ENCODE results near the gene DRAP1.

Gene DRAP1

GRCh38 chr11:65895482-65895981, 23.7 kb upstream of the DRAP1 start:
- H3K27ac ChIP-seq = no peak overlapping the region
- TF ChIP-seq ZFX (IDR thresholded peaks at IDR 0.05) (no peak), CTCF (conservative IDR thresholded peaks at IDR 0.05) (no peak)

GRCh38 chr11:65896034-65896999, 22.9 kb upstream of the DRAP1 start:
- no peak overlapping the region for H3K27ac ChIP-seq
- TF ChIP-seq CTCF (conservative IDR thresholded peaks at IDR 0.05) (no peak), ZFX (IDR thresholded peaks at IDR 0.05) (no peak)

GRCh38 chr11:65897020-65897471, 22.2 kb upstream of the DRAP1 start:
- no peak overlapping the region for H3K27ac ChIP-seq
- TF ChIP-seq ZFX (IDR thresholded peaks at IDR 0.05) (no peak), CTCF (conservative IDR thresholded peaks at IDR 0.05) (no peak)

- H3K27ac ChIP-seq = no peak overlapping the region
- TF ChIP-seq CTCF (conservative IDR thresholded peaks at IDR 0.05) = no peak
- no peak for TF ChIP-seq ZFX (IDR thresholded peaks at IDR 0.05)
Measured at GRCh38 chr11:65898656-65899355, 20.4 kb upstream of the DRAP1 start.

- no peak overlapping the region; the same call in 1 of the 2 replicates for H3K27ac ChIP-seq
Measured at GRCh38 chr11:65899356-65900124, 19.7 kb upstream of the DRAP1 start.

More at GRCh38 chr11:65899356-65900124, 19.7 kb upstream of the DRAP1 start:
- TF ChIP-seq ZFX (IDR thresholded peaks at IDR 0.05) = no peak
- no peak for TF ChIP-seq CTCF (conservative IDR thresholded peaks at IDR 0.05)

Data from C4-2B (cell line).